NB4 (cell line): ENCODE data around the gene AACS.

Source experiments
- MYC ChIP-seq: IDR thresholded peaks from 2 replicates; pipeline ENCODE4 v1.6.1; 2011; ENCODE audit warnings: low read depth, low read length
- POLR2A ChIP-seq: IDR thresholded peaks from 2 replicates; pipeline ENCODE4 v1.6.1; 2011; ENCODE audit warnings: mild to moderate bottlenecking; ENCODE audit not compliant: insufficient read length; ENCODE audit errors: extremely low read depth
- TF ChIP-seq, protein P1 (sequence below): IDR thresholded peaks from one replicate; pipeline ENCODE4 v1.5.1; 2012; ENCODE audit warnings: low read depth, low read length

DNA sequence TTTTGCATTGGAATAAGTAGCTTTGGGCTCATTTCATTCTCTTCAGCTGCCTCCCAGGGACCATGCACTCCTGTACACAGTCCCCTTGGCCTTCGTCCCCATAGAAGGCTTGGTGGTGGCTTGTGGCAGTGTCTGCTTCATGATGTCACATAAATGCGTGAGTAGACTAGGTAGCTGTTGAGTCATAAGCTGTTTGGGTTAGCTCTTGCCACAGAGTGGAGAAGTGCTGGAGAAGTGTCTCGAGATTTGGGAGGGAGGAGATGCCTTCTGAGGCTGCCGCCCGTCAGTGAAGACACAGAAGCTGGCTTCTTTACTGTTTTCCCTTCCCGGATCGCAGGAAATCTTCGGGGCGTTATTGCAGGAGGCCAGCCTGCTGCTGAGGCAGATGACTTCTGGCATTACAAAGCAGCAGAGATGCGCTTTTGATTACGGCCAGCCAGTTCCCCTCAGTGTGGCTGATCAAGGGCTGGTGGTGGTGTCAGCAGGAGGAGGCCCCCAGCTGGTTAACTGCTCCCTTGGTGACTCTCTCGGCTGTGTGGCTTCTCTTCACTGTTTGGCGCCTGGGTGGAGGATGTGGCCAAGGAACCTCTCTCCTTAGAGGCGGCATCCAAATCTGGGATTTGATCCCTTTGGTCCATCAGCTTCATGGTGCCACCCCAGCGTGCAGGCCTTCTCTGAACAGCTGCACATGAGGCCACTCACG lies 67.6 kb downstream of the AACS start:
- TF ChIP-seq, protein P1, sequence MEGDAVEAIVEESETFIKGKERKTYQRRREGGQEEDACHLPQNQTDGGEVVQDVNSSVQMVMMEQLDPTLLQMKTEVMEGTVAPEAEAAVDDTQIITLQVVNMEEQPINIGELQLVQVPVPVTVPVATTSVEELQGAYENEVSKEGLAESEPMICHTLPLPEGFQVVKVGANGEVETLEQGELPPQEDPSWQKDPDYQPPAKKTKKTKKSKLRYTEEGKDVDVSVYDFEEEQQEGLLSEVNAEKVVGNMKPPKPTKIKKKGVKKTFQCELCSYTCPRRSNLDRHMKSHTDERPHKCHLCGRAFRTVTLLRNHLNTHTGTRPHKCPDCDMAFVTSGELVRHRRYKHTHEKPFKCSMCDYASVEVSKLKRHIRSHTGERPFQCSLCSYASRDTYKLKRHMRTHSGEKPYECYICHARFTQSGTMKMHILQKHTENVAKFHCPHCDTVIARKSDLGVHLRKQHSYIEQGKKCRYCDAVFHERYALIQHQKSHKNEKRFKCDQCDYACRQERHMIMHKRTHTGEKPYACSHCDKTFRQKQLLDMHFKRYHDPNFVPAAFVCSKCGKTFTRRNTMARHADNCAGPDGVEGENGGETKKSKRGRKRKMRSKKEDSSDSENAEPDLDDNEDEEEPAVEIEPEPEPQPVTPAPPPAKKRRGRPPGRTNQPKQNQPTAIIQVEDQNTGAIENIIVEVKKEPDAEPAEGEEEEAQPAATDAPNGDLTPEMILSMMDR: no peak
- TF ChIP-seq POLR2A (no peak), MYC (no peak)
